LNCAP (cell line): ENCODE results near the gene IKZF1.

Source experiments
- TF ChIP-seq, protein P1 (sequence below): fragments of 450-650 bp; IDR thresholded peaks from 2 replicates; pipeline ENCODE4 v1.5.1; 2017; ENCODE audit warnings: mild to moderate bottlenecking

The IKZF1 gene

GRCh38 chr7:50449881-50450589, 145.5 kb downstream of the IKZF1 start, which contains the start of gene FIGNL1:
TSS of gene FIGNL1 (minus strand) at chr7:50450350. CDS start at chr7:50447287, 3,063 bp downstream.
- TF ChIP-seq, protein P1, sequence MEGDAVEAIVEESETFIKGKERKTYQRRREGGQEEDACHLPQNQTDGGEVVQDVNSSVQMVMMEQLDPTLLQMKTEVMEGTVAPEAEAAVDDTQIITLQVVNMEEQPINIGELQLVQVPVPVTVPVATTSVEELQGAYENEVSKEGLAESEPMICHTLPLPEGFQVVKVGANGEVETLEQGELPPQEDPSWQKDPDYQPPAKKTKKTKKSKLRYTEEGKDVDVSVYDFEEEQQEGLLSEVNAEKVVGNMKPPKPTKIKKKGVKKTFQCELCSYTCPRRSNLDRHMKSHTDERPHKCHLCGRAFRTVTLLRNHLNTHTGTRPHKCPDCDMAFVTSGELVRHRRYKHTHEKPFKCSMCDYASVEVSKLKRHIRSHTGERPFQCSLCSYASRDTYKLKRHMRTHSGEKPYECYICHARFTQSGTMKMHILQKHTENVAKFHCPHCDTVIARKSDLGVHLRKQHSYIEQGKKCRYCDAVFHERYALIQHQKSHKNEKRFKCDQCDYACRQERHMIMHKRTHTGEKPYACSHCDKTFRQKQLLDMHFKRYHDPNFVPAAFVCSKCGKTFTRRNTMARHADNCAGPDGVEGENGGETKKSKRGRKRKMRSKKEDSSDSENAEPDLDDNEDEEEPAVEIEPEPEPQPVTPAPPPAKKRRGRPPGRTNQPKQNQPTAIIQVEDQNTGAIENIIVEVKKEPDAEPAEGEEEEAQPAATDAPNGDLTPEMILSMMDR, result no peak; the same call in 1 of the 2 replicates

GRCh38 chr7:50450590-50451032, 146.1 kb downstream of the IKZF1 start:
- TF ChIP-seq, protein P1, result no peak
